GM12878 (cell line): ENCODE results near the gene FAM163B.

ENCODE experiments used
- BACH1 ChIP-seq: fragments of 450-650 bp; IDR thresholded peaks from 2 replicates; pipeline ENCODE4 v1.6.1; 2017; ENCODE audit warnings: mild to moderate bottlenecking, borderline replicate concordance
- CREM ChIP-seq: IDR thresholded peaks from 2 replicates; pipeline ENCODE4 v1.6.1; 2014; ENCODE audit warnings: antibody characterized with exemption, low read depth
- FOXM1 ChIP-seq: IDR thresholded peaks from 2 replicates; pipeline ENCODE4 v1.6.1; 2012; ENCODE audit warnings: low read depth, mild to moderate bottlenecking, inconsistent platforms, low read length, moderate library complexity
- HDGF ChIP-seq: fragments of 450-650 bp; IDR thresholded peaks from 2 replicates; pipeline ENCODE4 v1.6.1; 2016; ENCODE audit warnings: antibody characterized with exemption
- JUND ChIP-seq: IDR thresholded peaks from 2 replicates; pipeline ENCODE4 v1.6.1; 2012; ENCODE audit warnings: low read depth, mild to moderate bottlenecking, low read length, improper control_type of control experiment, moderate library complexity
- POLR2AphosphoS5 ChIP-seq: IDR thresholded peaks from 2 replicates; pipeline ENCODE4 v1.6.1; 2011; ENCODE audit warnings: mild to moderate bottlenecking, low read length, inconsistent platforms
- RAD51 ChIP-seq: fragments of 450-650 bp; IDR thresholded peaks from 2 replicates; pipeline ENCODE4 v1.6.1; 2016; ENCODE audit warnings: moderate library complexity, mild to moderate bottlenecking, inconsistent platforms
- SUPT20H ChIP-seq: IDR thresholded peaks from 2 replicates; pipeline ENCODE4 v1.6.1; 2011; ENCODE audit warnings: low read depth, mild to moderate bottlenecking, low read length, moderate library complexity, borderline replicate concordance; ENCODE audit not compliant: control insufficient read depth
- TAF1 ChIP-seq: IDR thresholded peaks from 2 replicates; pipeline ENCODE4 v1.6.1; 2011; ENCODE audit warnings: mild to moderate bottlenecking, low read depth, low read length, borderline replicate concordance
- YY1 ChIP-seq: IDR thresholded peaks from 2 replicates; pipeline ENCODE4 v1.6.1; 2011; ENCODE audit warnings: low read depth, mild to moderate bottlenecking, low read length
- ZNF207 ChIP-seq: fragments of 450-650 bp; IDR thresholded peaks from 2 replicates; pipeline ENCODE4 v1.6.1; 2014; ENCODE audit warnings: antibody characterized with exemption, mild to moderate bottlenecking, borderline replicate concordance
- ZNF274 ChIP-seq: IDR thresholded peaks from one replicate; pipeline ENCODE4 v1.8.0; 2011; ENCODE audit not compliant: insufficient read length, insufficient read depth
- TF ChIP-seq, protein P1 (sequence below), 3 experiments: IDR thresholded peaks in 2 of 3; conservative IDR thresholded peaks in 1 of 3; 2 replicates each; pipeline ENCODE4 v1.5.1; 2011; ENCODE audit warnings: low read depth in 3 of 3, low read length in 3 of 3, mild to moderate bottlenecking in 3 of 3, control low read depth in 2 of 3, moderate library complexity in 2 of 3, inconsistent platforms in 1 of 3, mixed read lengths in 1 of 3; ENCODE audit not compliant: control insufficient read depth in 2 of 3, insufficient read depth in 1 of 3; ENCODE audit errors: extremely low read depth in 1 of 3
- TF ChIP-seq, protein P2 (sequence below): IDR thresholded peaks from 2 replicates; pipeline ENCODE4 v1.6.1; 2011; ENCODE audit warnings: borderline replicate concordance, low read depth, mild to moderate bottlenecking, moderate library complexity, low read length; ENCODE audit not compliant: insufficient read depth, poor library complexity, severe bottlenecking

DNA sequence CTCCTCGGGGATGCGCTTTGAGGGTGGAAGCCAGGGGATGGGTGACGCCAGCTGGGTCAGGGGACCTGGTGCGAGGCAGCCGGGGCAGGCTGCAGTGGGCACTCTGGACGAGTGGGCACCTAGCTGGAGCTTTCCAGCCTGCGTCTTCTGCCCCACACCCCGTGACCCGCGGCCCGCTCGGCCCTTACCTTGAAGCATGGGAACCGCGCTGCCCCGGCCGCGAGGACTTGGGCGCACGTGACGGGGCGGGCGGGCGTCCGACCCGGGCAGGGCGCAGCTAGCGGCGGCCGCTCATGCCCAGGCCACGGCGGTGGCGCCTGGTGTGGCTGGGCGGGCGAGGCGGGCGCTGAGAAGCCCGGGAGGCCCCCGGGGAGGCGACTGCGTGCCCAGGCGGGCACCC is 300 bp downstream of the FAM163B start:
- TF ChIP-seq, protein P1, sequence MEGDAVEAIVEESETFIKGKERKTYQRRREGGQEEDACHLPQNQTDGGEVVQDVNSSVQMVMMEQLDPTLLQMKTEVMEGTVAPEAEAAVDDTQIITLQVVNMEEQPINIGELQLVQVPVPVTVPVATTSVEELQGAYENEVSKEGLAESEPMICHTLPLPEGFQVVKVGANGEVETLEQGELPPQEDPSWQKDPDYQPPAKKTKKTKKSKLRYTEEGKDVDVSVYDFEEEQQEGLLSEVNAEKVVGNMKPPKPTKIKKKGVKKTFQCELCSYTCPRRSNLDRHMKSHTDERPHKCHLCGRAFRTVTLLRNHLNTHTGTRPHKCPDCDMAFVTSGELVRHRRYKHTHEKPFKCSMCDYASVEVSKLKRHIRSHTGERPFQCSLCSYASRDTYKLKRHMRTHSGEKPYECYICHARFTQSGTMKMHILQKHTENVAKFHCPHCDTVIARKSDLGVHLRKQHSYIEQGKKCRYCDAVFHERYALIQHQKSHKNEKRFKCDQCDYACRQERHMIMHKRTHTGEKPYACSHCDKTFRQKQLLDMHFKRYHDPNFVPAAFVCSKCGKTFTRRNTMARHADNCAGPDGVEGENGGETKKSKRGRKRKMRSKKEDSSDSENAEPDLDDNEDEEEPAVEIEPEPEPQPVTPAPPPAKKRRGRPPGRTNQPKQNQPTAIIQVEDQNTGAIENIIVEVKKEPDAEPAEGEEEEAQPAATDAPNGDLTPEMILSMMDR (IDR thresholded peaks at IDR 0.05 in 2 of 3, conservative IDR thresholded peaks at IDR 0.05 in 1 of 3; ENCODE audit: control insufficient read depth in 2 of 3, extremely low read depth in 1 of 3, insufficient read depth in 1 of 3, low read depth in 3 of 3, low read length in 3 of 3): no peak
- TF ChIP-seq, protein P2, sequence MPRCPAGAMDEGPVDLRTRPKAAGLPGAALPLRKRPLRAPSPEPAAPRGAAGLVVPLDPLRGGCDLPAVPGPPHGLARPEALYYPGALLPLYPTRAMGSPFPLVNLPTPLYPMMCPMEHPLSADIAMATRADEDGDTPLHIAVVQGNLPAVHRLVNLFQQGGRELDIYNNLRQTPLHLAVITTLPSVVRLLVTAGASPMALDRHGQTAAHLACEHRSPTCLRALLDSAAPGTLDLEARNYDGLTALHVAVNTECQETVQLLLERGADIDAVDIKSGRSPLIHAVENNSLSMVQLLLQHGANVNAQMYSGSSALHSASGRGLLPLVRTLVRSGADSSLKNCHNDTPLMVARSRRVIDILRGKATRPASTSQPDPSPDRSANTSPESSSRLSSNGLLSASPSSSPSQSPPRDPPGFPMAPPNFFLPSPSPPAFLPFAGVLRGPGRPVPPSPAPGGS: no peak
- TF ChIP-seq BACH1 (no peak), HDGF (no peak), TAF1 (no peak), YY1 (no peak), JUND (no peak), FOXM1 (no peak), ZNF274 (no peak), POLR2AphosphoS5 (no peak), SUPT20H (no peak), CREM (no peak), RAD51 (no peak), ZNF207 (no peak)
